H1 (cell line): ENCODE data around the gene GPSM1. TPM values are rescaled to one million over a fixed set of nuclear protein-coding genes. Genes with fewer than 3 reads are reported as not detected.
A peak's percentile ranks its signal among the peaks of the same experiment; 100 is the strongest.

ENCODE experiments used
- CTCF ChIA-PET: fragments of 300-600 bp; sonication (Branson Sonifier 250); formaldehyde crosslinking; loops from one replicate; lab custom pipeline; 2021; ENCODE audit not compliant: partially characterized antibody; lab: Charles Lee
- POLR2A ChIA-PET: fragments of 300-600 bp; sonication (Branson Sonifier 250); formaldehyde crosslinking; loops from one replicate; lab custom pipeline; 2021; ENCODE audit warnings: inconsistent platforms; ENCODE audit not compliant: partially characterized antibody; lab: Charles Lee
- DNase-seq, 2 experiments: peaks; one replicate each; pipeline versions ENCODE4 v3.0.0 to v3.0.0-alpha.2; 2010 to 2022; ENCODE audit warnings: low spot score in 2 of 2, low read depth in 1 of 2, mixed read lengths in 1 of 2
- FAIRE-seq: peaks from 2 replicates; lab custom pipeline; 2011; peaks lifted over from hg19 to GRCh38; lab: Jason Lieb, UNC
- H2AFZ ChIP-seq: 2 replicates; pipeline ENCODE4 v1.8.1; 2012; ENCODE audit warnings: low read length, inconsistent platforms
- H2AK5ac ChIP-seq: 2 replicates; pipeline ENCODE4 v1.6.1; 2013; ENCODE audit warnings: low read depth, low read length
- H2BK120ac ChIP-seq: replicated peaks from 2 replicates; pipeline ENCODE3; 2013; ENCODE audit warnings: low read depth, low read length, inconsistent platforms
- H2BK12ac ChIP-seq: 2 replicates; pipeline ENCODE4 v1.6.1; 2013; ENCODE audit warnings: low read depth, low read length
- H2BK15ac ChIP-seq: 2 replicates; pipeline ENCODE4 v1.6.1; 2013; ENCODE audit warnings: low read length
- H2BK20ac ChIP-seq: 2 replicates; pipeline ENCODE4 v1.6.1; 2013; ENCODE audit warnings: low read length
- H2BK5ac ChIP-seq: 2 replicates; pipeline ENCODE4 v1.6.1; 2013; ENCODE audit warnings: low read depth, low read length
- H3K14ac ChIP-seq: 2 replicates; pipeline ENCODE4 v1.6.1; 2013; ENCODE audit warnings: inconsistent platforms; ENCODE audit not compliant: insufficient read length
- H3K18ac ChIP-seq: 2 replicates; pipeline ENCODE4 v1.6.1; 2013; ENCODE audit warnings: low read length; ENCODE audit errors: extremely low read depth
- H3K23ac ChIP-seq: 2 replicates; pipeline ENCODE4 v1.6.1; 2013; ENCODE audit warnings: inconsistent platforms; ENCODE audit not compliant: insufficient read length
- H3K23me2 ChIP-seq: 2 replicates; pipeline ENCODE4 v1.6.1; 2013; ENCODE audit warnings: low read depth, low read length
- H3K27ac ChIP-seq: 2 replicates; pipeline ENCODE4 v1.6.1; 2011; ENCODE audit warnings: low read depth, low read length, inconsistent platforms
- H3K27me3 ChIP-seq, 4 experiments: replicated peaks in 1 of 4; 1 replicate in 1 of 4; 2 replicates in 3 of 4; pipeline versions ENCODE4 v1.6.1 to v1.8.1; 2011 to 2013; ENCODE audit warnings: low read length in 3 of 4, mild to moderate bottlenecking in 3 of 4, inconsistent platforms in 2 of 4, mixed read lengths in 2 of 4, moderate library complexity in 1 of 4; ENCODE audit not compliant: control insufficient read depth in 3 of 4, insufficient read depth in 3 of 4; ENCODE audit errors: extremely low read depth in 1 of 4
- H3K36me3 ChIP-seq, 4 experiments: 2 replicates each; pipeline versions ENCODE4 v1.6.1 to v1.8.1; 2011 to 2013; ENCODE audit warnings: mild to moderate bottlenecking in 4 of 4, low read length in 3 of 4, moderate library complexity in 2 of 4, control low read depth in 1 of 4, inconsistent platforms in 1 of 4; ENCODE audit not compliant: insufficient read depth in 4 of 4, control insufficient read depth in 2 of 4
- H3K4ac ChIP-seq: replicated peaks from 2 replicates; pipeline ENCODE3; 2013; ENCODE audit warnings: low read length, low read depth, mixed read lengths, inconsistent platforms; ENCODE audit not compliant: insufficient read length
- H3K4me1 ChIP-seq, 4 experiments: replicated peaks in 1 of 4; 1 replicate in 1 of 4; 2 replicates in 3 of 4; pipeline versions ENCODE4 v1.6.1 to v1.8.1; 2011 to 2013; ENCODE audit warnings: low read length in 3 of 4, inconsistent platforms in 2 of 4, mixed read lengths in 1 of 4; ENCODE audit not compliant: insufficient read depth in 4 of 4, control insufficient read depth in 3 of 4
- H3K4me2 ChIP-seq, 2 experiments: 2 replicates each; pipeline versions ENCODE4 v1.6.1 to v1.8.1; 2011 to 2013; ENCODE audit warnings: low read depth in 2 of 2, low read length in 2 of 2, control low read depth in 1 of 2, inconsistent platforms in 1 of 2, mild to moderate bottlenecking in 1 of 2; ENCODE audit not compliant: insufficient read depth in 1 of 2
- H3K4me3 ChIP-seq, 4 experiments: fragments of 200-600, 300-600 bp in 1 of 4; sonication (generic), shearing (Covaris generic), sonication (Bioruptor Twin) in 1 of 4; 2 replicates each; pipeline versions ENCODE4 v1.5.1 to v1.8.1; 2011 to 2016; ENCODE audit warnings: low read length in 4 of 4, low read depth in 3 of 4, control low read depth in 2 of 4, inconsistent platforms in 2 of 4, mild to moderate bottlenecking in 2 of 4, mixed read lengths in 1 of 4, moderate library complexity in 1 of 4; ENCODE audit not compliant: insufficient read depth in 2 of 4; ENCODE audit errors: extremely low read depth in 1 of 4
- H3K56ac ChIP-seq: replicated peaks from 2 replicates; pipeline ENCODE3; 2013; ENCODE audit warnings: low read depth, mild to moderate bottlenecking, mixed read lengths, low read length, inconsistent platforms; ENCODE audit not compliant: insufficient read length
- H3K79me1 ChIP-seq: 2 replicates; pipeline ENCODE4 v1.6.1; 2013; ENCODE audit warnings: low read depth, low read length, control low read depth
- H3K79me2 ChIP-seq, 2 experiments: 2 replicates each; pipeline versions ENCODE4 v1.6.1 to v1.8.1; 2012 to 2013; ENCODE audit warnings: low read length in 2 of 2, mild to moderate bottlenecking in 2 of 2, inconsistent platforms in 1 of 2; ENCODE audit not compliant: insufficient read depth in 2 of 2, control insufficient read depth in 1 of 2
- H3K9ac ChIP-seq, 4 experiments: replicated peaks in 1 of 4; 1 replicate in 1 of 4; 2 replicates in 3 of 4; pipeline versions ENCODE4 v1.6.1 to v1.8.1; 2011 to 2013; ENCODE audit warnings: low read depth in 3 of 4, low read length in 3 of 4, control low read depth in 2 of 4, mild to moderate bottlenecking in 2 of 4, moderate library complexity in 2 of 4, inconsistent platforms in 1 of 4; ENCODE audit errors: extremely low read depth in 1 of 4
- H3K9me3 ChIP-seq, 2 experiments: 2 replicates each; pipeline versions ENCODE4 v1.6.1 to v1.8.1; 2012 to 2013; ENCODE audit warnings: mild to moderate bottlenecking in 2 of 2, moderate library complexity in 2 of 2, control low read depth in 1 of 2, inconsistent platforms in 1 of 2, low read depth in 1 of 2, low read length in 1 of 2, mixed read lengths in 1 of 2; ENCODE audit not compliant: insufficient read depth in 2 of 2
- H4K20me1 ChIP-seq, 2 experiments: replicated peaks in 1 of 2; 2 replicates each; pipeline versions ENCODE3 to v1.8.1; 2011 to 2013; ENCODE audit warnings: inconsistent platforms in 2 of 2, low read length in 2 of 2, mild to moderate bottlenecking in 1 of 2; ENCODE audit not compliant: insufficient read depth in 2 of 2, control insufficient read depth in 1 of 2
- H4K5ac ChIP-seq: 2 replicates; pipeline ENCODE4 v1.6.1; 2013; ENCODE audit warnings: low read length, low read depth, mixed read lengths, inconsistent platforms; ENCODE audit not compliant: insufficient read length
- H4K8ac ChIP-seq: 2 replicates; pipeline ENCODE4 v1.8.0; 2013; ENCODE audit warnings: mild to moderate bottlenecking, moderate library complexity, low read length, inconsistent platforms; ENCODE audit not compliant: insufficient read depth; ENCODE audit errors: extremely low read depth
- H4K91ac ChIP-seq: replicated peaks from 2 replicates; pipeline ENCODE3; 2013; ENCODE audit warnings: low read length, mixed read lengths, inconsistent platforms; ENCODE audit not compliant: insufficient read length
- E2F6 ChIP-seq: IDR thresholded peaks from 2 replicates; pipeline ENCODE4 v1.6.1; 2012; ENCODE audit warnings: inconsistent platforms
- GTF2F1 ChIP-seq: IDR thresholded peaks from 2 replicates; pipeline ENCODE4 v1.6.1; 2012; ENCODE audit warnings: low read depth, low read length, improper control_type of control experiment, borderline replicate concordance
- MAFK ChIP-seq: IDR thresholded peaks from 2 replicates; pipeline ENCODE4 v1.6.1; 2012; ENCODE audit warnings: low read depth, mild to moderate bottlenecking, improper control_type of control experiment, low read length
- SAP30 ChIP-seq: fragments of 300-600 bp; sonication (generic); IDR thresholded peaks from 2 replicates; pipeline ENCODE4 v1.7.1; 2012; ENCODE audit warnings: low read length, moderate library complexity, mild to moderate bottlenecking, inconsistent platforms; ENCODE audit not compliant: insufficient read depth, insufficient replicate concordance
- TEAD4 ChIP-seq: IDR thresholded peaks from 2 replicates; pipeline ENCODE4 v1.6.1; 2012; ENCODE audit warnings: low read depth, low read length, inconsistent platforms, mixed read lengths
- WGBS, 2 experiments: shearing (Covaris generic) in 1 of 2; methylation state at CpG; one replicate each; pipeline versions ENCODE4 v1.1.6 to v1.1.7; 2013 to 2015; ENCODE audit warnings: low lambda C conversion rate in 2 of 2, mixed read lengths in 2 of 2, inconsistent platforms in 1 of 2, low coverage in 1 of 2, missing lambda C conversion rate in 1 of 2; ENCODE audit not compliant: insufficient replicate concordance in 2 of 2, insufficient coverage in 1 of 2, insufficient read length in 1 of 2; ENCODE audit errors: extremely low coverage in 1 of 2, missing lambda C conversion rate in 1 of 2; 5-methylcytosine and 5-hydroxymethylcytosine counted together
- polyA plus RNA-seq, 7 experiments: library from polyadenylated mRNA; depleted of rRNA in 3 of 7; stranded (reverse) in 5 of 7; unstranded in 2 of 7; fragments of >200 nt in 5 of 7; fragments of 200-250 nt in 2 of 7; gene quantifications; 1 replicate in 5 of 7; 2 replicates in 1 of 7; 4 replicates in 1 of 7; pipeline versions ENCODE4 v1.2.1 to v1.2.3, GENCODE V29; 2011 to 2013; ENCODE audit warnings: missing spikeins in 2 of 7, mixed read lengths in 2 of 7
- total RNA-seq: library from RNA; stranded (reverse); fragmentation: NEBNext Ultra II Directional; extraction: Animal tissue kit (Norgen Biotek cat#: 25700); gene quantifications from 2 replicates; pipeline ENCODE4 v1.2.1, GENCODE V29; 2021
- TF ChIP-seq, protein P1 (sequence below): IDR thresholded peaks from 2 replicates; pipeline ENCODE4 v1.6.1; 2011; ENCODE audit warnings: low read length, improper control_type of control experiment

The GPSM1 gene
- total and polyA plus RNA-seq, 2 of the 8 experiments (the other 6 are each of a cell fraction or from before 2014, with no cell fraction given) = 12.8 to 18.0 TPM

- POLR2A ChIA-PET = no interaction called here
- 0 out of 2 replicates have a peak overlapping the region, but pooled peaks have one; percentile 60 for H2BK5ac ChIP-seq
- peaks cover 0 to 4% (median 2%) of the 10 kb centered on the region in 4 experiments; a peak in 3 of 7 replicates for H3K4me1 ChIP-seq
- TF ChIP-seq TEAD4 (no peak), SAP30 (no peak), E2F6 (no peak), GTF2F1 (no peak), MAFK (no peak)
- TF ChIP-seq, protein P1, sequence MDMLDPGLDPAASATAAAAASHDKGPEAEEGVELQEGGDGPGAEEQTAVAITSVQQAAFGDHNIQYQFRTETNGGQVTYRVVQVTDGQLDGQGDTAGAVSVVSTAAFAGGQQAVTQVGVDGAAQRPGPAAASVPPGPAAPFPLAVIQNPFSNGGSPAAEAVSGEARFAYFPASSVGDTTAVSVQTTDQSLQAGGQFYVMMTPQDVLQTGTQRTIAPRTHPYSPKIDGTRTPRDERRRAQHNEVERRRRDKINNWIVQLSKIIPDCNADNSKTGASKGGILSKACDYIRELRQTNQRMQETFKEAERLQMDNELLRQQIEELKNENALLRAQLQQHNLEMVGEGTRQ = no peak
- FAIRE-seq (no peak), DNase-seq (no peak)
- peak overlapping the region; percentile 69 for H3K4ac ChIP-seq
- H2AK5ac ChIP-seq = no peak overlapping the region; the same call in 1 of the 2 replicates
- no peaks in the 10 kb centered on the region for H4K20me1 ChIP-seq
- no peak overlapping the region; the same call in 1 of the 2 replicates for H2BK15ac ChIP-seq
- H3K23ac ChIP-seq = no peak overlapping the region
- no peak overlapping the region for H3K9ac ChIP-seq
- H3K18ac ChIP-seq = no peak overlapping the region
- H3K14ac ChIP-seq = no peak overlapping the region
- CTCF ChIA-PET = interaction anchor here (0.6 to 5.2 kb wide), 25 partner anchors 8 to 314 kb away, joined by 3 to 40 read pairs (median 4); no protein-coding TSS in a partner anchor
- H3K56ac ChIP-seq = no peak overlapping the region
- WGBS, 2 experiments = 85% methylated on average over 12 of the region's 14 CpGs; no CpG with 5 or more reads in 1 of the 2 experiments
- no peaks in the 10 kb centered on the region for H3K27me3 ChIP-seq
- H3K23me2 ChIP-seq = no peaks in the 10 kb centered on the region
- H2BK120ac ChIP-seq = no peak overlapping the region
- H3K79me1 ChIP-seq = no peaks in the 10 kb centered on the region
- H3K27ac ChIP-seq = no peak overlapping the region
- H3K9me3 ChIP-seq = no peaks in the 10 kb centered on the region
- no peak overlapping the region for H3K4me3 ChIP-seq
- no peak overlapping the region for H4K91ac ChIP-seq
- H2BK12ac ChIP-seq = peak overlapping the region; percentile 39; the same call in 1 of the 2 replicates
- H3K4me2 ChIP-seq = no peak overlapping the region
- no peaks in the 10 kb centered on the region for H3K79me2 ChIP-seq
- H4K8ac ChIP-seq = peak overlapping the region; percentile 65; the same call in 1 of the 2 replicates
- no peak overlapping the region for H2BK20ac ChIP-seq
- H3K36me3 ChIP-seq = no peaks in the 10 kb centered on the region
- H2AFZ ChIP-seq = no peak overlapping the region
- no peak overlapping the region for H4K5ac ChIP-seq
Measured at GRCh38 chr9:136282272-136282861, 45.0 kb upstream of the GPSM1 start.
